OCI-LY1 (cell line): Measurements from ENCODE around the gene MOB2.

Experiments
- H2AFZ ChIP-seq: fragments of 200-600 bp; sonication (generic), shearing (Covaris generic); 2 replicates; pipeline ENCODE4 v1.6.0; 2014; ENCODE audit warnings: antibody characterized with exemption, mild to moderate bottlenecking, low read length
- H3F3A ChIP-seq: fragments of 200-600 bp; sonication (generic), shearing (Covaris generic); 2 replicates; pipeline ENCODE4 v1.6.0; 2014; ENCODE audit warnings: mild to moderate bottlenecking, antibody characterized with exemption, low read length, moderate library complexity; ENCODE audit not compliant: insufficient read depth
- H3K27ac ChIP-seq: fragments of 200-600 bp; sonication (generic); 2 replicates; pipeline ENCODE4 v1.5.1; 2014; ENCODE audit warnings: low read length, mixed run types, mild to moderate bottlenecking, low read depth; ENCODE audit not compliant: poor library complexity, severe bottlenecking
- H3K27me3 ChIP-seq: fragments of 200-600 bp; sonication (generic); 2 replicates; pipeline ENCODE4 v1.6.0; 2014; ENCODE audit warnings: antibody characterized with exemption, mild to moderate bottlenecking, low read length, moderate library complexity; ENCODE audit not compliant: insufficient read depth
- H3K36me3 ChIP-seq: fragments of 200-600 bp; sonication (generic); 2 replicates; pipeline ENCODE4 v1.6.1; 2014; ENCODE audit warnings: mild to moderate bottlenecking, antibody characterized with exemption, low read length, moderate library complexity, mixed read lengths; ENCODE audit not compliant: insufficient read depth
- H3K4me1 ChIP-seq: fragments of 200-600 bp; sonication (generic); 2 replicates; pipeline ENCODE4 v1.5.1; 2014; ENCODE audit warnings: mild to moderate bottlenecking, low read length, moderate library complexity; ENCODE audit not compliant: insufficient read depth, severe bottlenecking
- H3K4me2 ChIP-seq: fragments of 200-600 bp; sonication (generic), shearing (Covaris generic); 2 replicates; pipeline ENCODE4 v1.6.1; 2014; ENCODE audit warnings: low read length
- H3K4me3 ChIP-seq: fragments of 200-600 bp; sonication (generic); 2 replicates; pipeline ENCODE4 v1.5.1; 2014; ENCODE audit warnings: low read length, low read depth, mild to moderate bottlenecking, mixed read lengths; ENCODE audit not compliant: poor library complexity, severe bottlenecking
- H3K79me2 ChIP-seq: fragments of 200-600 bp; shearing (Covaris generic); 2 replicates; pipeline ENCODE4 v1.6.1; 2016; ENCODE audit warnings: mixed run types, low read length, mixed read lengths; ENCODE audit not compliant: insufficient read depth
- H3K9ac ChIP-seq: fragments of 200-600 bp; sonication (generic), shearing (Covaris generic); 2 replicates; pipeline ENCODE4 v1.6.1; 2014; ENCODE audit warnings: mild to moderate bottlenecking, low read length, mixed read lengths
- H3K9me2 ChIP-seq: fragments of 200-600 bp; sonication (generic), shearing (Covaris generic); 2 replicates; pipeline ENCODE4 v1.6.1; 2014; ENCODE audit warnings: low read depth, mild to moderate bottlenecking, low read length, mixed read lengths
- H3K9me3 ChIP-seq: fragments of 200-600 bp; shearing (Covaris generic); 2 replicates; pipeline ENCODE4 v1.6.1; 2014; ENCODE audit warnings: low read length, mixed read lengths
- H4K20me1 ChIP-seq: fragments of 200-600 bp; sonication (generic), shearing (Covaris generic); 2 replicates; pipeline ENCODE4 v1.6.0; 2016; ENCODE audit warnings: mild to moderate bottlenecking, low read length; ENCODE audit not compliant: insufficient read depth
- EZH2 ChIP-seq: fragments of 200-600 bp; sonication (generic), shearing (Covaris generic); IDR thresholded peaks from 2 replicates; pipeline ENCODE4 v1.8.0; 2017; ENCODE audit warnings: borderline replicate concordance, mixed run types, mild to moderate bottlenecking, antibody characterized with exemption, low read length, moderate library complexity, mixed read lengths
- TF ChIP-seq, protein P1 (sequence below): fragments of 200-600 bp; sonication (generic), shearing (Covaris generic); IDR thresholded peaks from 2 replicates; pipeline ENCODE4 v1.5.1; 2017; ENCODE audit warnings: mild to moderate bottlenecking, antibody characterized with exemption, low read length, moderate library complexity, mixed read lengths

Gene MOB2

GRCh38 chr11:1457326-1457680 lies 29.3 kb downstream of the MOB2 start:
- no peaks in the 10 kb centered on the region for H3K9me3 ChIP-seq
- H4K20me1 ChIP-seq = no peaks in the 10 kb centered on the region
- peaks cover 3% of the 10 kb centered on the region for H3K27me3 ChIP-seq
- H3K4me1 ChIP-seq = no peaks in the 10 kb centered on the region
- H3K27ac ChIP-seq = no peak overlapping the region
- H3K79me2 ChIP-seq = no peaks in the 10 kb centered on the region
- H3F3A ChIP-seq = no peaks in the 10 kb centered on the region
- no peak overlapping the region for H2AFZ ChIP-seq
- no peaks in the 10 kb centered on the region for H3K9me2 ChIP-seq
- H3K4me2 ChIP-seq = no peak overlapping the region
- no peak overlapping the region for H3K9ac ChIP-seq
- no peaks in the 10 kb centered on the region for H3K36me3 ChIP-seq
- TF ChIP-seq EZH2 = no peak
- TF ChIP-seq, protein P1, sequence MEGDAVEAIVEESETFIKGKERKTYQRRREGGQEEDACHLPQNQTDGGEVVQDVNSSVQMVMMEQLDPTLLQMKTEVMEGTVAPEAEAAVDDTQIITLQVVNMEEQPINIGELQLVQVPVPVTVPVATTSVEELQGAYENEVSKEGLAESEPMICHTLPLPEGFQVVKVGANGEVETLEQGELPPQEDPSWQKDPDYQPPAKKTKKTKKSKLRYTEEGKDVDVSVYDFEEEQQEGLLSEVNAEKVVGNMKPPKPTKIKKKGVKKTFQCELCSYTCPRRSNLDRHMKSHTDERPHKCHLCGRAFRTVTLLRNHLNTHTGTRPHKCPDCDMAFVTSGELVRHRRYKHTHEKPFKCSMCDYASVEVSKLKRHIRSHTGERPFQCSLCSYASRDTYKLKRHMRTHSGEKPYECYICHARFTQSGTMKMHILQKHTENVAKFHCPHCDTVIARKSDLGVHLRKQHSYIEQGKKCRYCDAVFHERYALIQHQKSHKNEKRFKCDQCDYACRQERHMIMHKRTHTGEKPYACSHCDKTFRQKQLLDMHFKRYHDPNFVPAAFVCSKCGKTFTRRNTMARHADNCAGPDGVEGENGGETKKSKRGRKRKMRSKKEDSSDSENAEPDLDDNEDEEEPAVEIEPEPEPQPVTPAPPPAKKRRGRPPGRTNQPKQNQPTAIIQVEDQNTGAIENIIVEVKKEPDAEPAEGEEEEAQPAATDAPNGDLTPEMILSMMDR = no peak
- no peak overlapping the region for H3K4me3 ChIP-seq

DNA sequence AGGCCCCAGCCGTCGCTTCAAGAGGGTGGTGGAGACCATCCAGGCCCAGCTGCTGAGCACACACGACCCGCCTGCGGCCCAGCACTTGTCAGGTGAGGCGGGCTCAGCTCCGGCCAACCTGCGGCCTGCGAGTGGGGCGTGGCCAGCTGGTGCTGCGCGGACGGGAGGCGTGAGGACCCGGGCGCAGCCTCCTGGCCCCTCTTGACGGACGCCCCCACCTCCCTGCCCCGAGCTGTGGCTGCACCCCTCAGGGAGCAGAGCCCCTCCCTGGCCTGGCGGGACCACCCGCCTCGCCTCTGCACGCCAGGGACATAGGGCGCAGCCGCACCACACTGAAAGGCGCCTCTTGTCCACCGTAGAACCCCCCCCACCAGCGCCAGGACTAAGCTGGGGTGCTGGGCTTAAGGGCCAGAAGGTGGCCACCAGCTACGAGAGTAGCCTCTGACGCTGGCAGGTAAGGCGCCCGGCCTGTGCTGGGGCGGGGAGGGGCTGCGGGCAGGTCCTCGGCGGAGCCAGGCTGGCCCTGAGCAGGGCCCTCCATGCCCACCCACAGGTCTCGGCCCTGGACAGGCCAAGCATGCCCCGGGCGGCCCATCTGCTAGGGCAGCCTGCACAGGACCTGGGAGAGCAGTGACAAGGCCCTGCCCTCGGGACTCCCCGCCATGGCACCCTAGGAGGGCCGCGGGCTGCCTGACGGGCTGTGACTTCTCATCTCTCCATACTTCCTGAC lies 29.8 kb downstream of the MOB2 start:
- Histone ChIP-seq H3K4me2 (no peak overlapping the region), H3K9me3 (no peaks in the 10 kb centered on the region), H3K4me3 (no peak overlapping the region)

DNA sequence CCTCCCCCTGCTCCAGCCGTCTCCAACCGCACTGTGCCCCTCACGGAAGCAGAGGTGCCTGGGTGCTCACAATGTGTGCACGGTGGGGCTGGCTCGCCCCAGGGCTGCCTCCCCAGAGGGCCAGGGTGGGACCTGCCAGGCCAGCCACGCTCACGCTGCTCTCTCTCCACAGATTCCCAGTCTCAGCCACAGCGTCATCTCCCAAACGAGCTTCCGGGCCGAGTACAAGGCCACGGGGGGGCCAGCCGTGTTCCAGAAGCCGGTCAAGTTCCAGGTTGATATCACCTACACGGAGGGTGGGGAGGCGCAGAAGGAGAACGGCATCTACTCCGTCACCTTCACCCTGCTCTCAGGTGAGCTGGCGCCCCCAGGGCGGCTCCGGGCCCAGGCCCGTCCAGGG lies 30.4 kb downstream of the MOB2 start:
- no peaks in the 10 kb centered on the region for H4K20me1 ChIP-seq
- TF ChIP-seq EZH2 = no peak
- TF ChIP-seq, protein P1 = no peak
- H3K4me1 ChIP-seq = no peaks in the 10 kb centered on the region
- peaks cover 5% of the 10 kb centered on the region for H3K27me3 ChIP-seq
- no peaks in the 10 kb centered on the region for H3K9me3 ChIP-seq
- H3F3A ChIP-seq = no peaks in the 10 kb centered on the region
- no peak overlapping the region for H3K4me2 ChIP-seq
- no peaks in the 10 kb centered on the region for H3K79me2 ChIP-seq
- H2AFZ ChIP-seq = no peak overlapping the region
- no peaks in the 10 kb centered on the region for H3K9me2 ChIP-seq
- H3K27ac ChIP-seq = no peak overlapping the region
- no peak overlapping the region for H3K9ac ChIP-seq
- H3K4me3 ChIP-seq = no peak overlapping the region
- H3K36me3 ChIP-seq = no peaks in the 10 kb centered on the region

More for the DNA sequence above, 29.8 kb downstream of the MOB2 start:
- no peaks in the 10 kb centered on the region for H3F3A ChIP-seq
- H3K9ac ChIP-seq = no peak overlapping the region
- H3K27ac ChIP-seq = no peak overlapping the region
- peaks cover 5% of the 10 kb centered on the region for H3K27me3 ChIP-seq
- no peak overlapping the region for H2AFZ ChIP-seq
- no peaks in the 10 kb centered on the region for H3K79me2 ChIP-seq
- TF ChIP-seq, protein P1 = no peak
- H3K4me1 ChIP-seq = no peaks in the 10 kb centered on the region
- no peaks in the 10 kb centered on the region for H4K20me1 ChIP-seq
- no peaks in the 10 kb centered on the region for H3K36me3 ChIP-seq
- no peaks in the 10 kb centered on the region for H3K9me2 ChIP-seq
